H1 (cell line): Measurements from ENCODE around the gene COQ9. TPM values are rescaled to one million over a fixed set of nuclear protein-coding genes. Genes with fewer than 3 reads are reported as not detected.
"Not testable (repeated sequence)": the region's sequence is repeated elsewhere in the genome, so short reads cannot be mapped to it uniquely, and the experiment has no call there.

ENCODE experiments used
- CTCF ChIA-PET: fragments of 300-600 bp; sonication (Branson Sonifier 250); formaldehyde crosslinking; loops from one replicate; lab custom pipeline; 2021; ENCODE audit not compliant: partially characterized antibody; lab: Charles Lee
- POLR2A ChIA-PET: fragments of 300-600 bp; sonication (Branson Sonifier 250); formaldehyde crosslinking; loops from one replicate; lab custom pipeline; 2021; ENCODE audit warnings: inconsistent platforms; ENCODE audit not compliant: partially characterized antibody; lab: Charles Lee
- DNase-seq, 2 experiments: peaks; one replicate each; pipeline versions ENCODE4 v3.0.0 to v3.0.0-alpha.2; 2010 to 2022; ENCODE audit warnings: low spot score in 2 of 2, low read depth in 1 of 2, mixed read lengths in 1 of 2
- FAIRE-seq: peaks from 2 replicates; lab custom pipeline; 2011; peaks lifted over from hg19 to GRCh38; lab: Jason Lieb, UNC
- H2AFZ ChIP-seq: 2 replicates; pipeline ENCODE4 v1.8.1; 2012; ENCODE audit warnings: low read length, inconsistent platforms
- H2AK5ac ChIP-seq: 2 replicates; pipeline ENCODE4 v1.6.1; 2013; ENCODE audit warnings: low read depth, low read length
- H2BK120ac ChIP-seq: replicated peaks from 2 replicates; pipeline ENCODE3; 2013; ENCODE audit warnings: low read depth, low read length, inconsistent platforms
- H2BK12ac ChIP-seq: 2 replicates; pipeline ENCODE4 v1.6.1; 2013; ENCODE audit warnings: low read depth, low read length
- H2BK15ac ChIP-seq: 2 replicates; pipeline ENCODE4 v1.6.1; 2013; ENCODE audit warnings: low read length
- H2BK20ac ChIP-seq: 2 replicates; pipeline ENCODE4 v1.6.1; 2013; ENCODE audit warnings: low read length
- H2BK5ac ChIP-seq: 2 replicates; pipeline ENCODE4 v1.6.1; 2013; ENCODE audit warnings: low read depth, low read length
- H3K14ac ChIP-seq: 2 replicates; pipeline ENCODE4 v1.6.1; 2013; ENCODE audit warnings: inconsistent platforms; ENCODE audit not compliant: insufficient read length
- H3K18ac ChIP-seq: 2 replicates; pipeline ENCODE4 v1.6.1; 2013; ENCODE audit warnings: low read length; ENCODE audit errors: extremely low read depth
- H3K23ac ChIP-seq: 2 replicates; pipeline ENCODE4 v1.6.1; 2013; ENCODE audit warnings: inconsistent platforms; ENCODE audit not compliant: insufficient read length
- H3K23me2 ChIP-seq: 2 replicates; pipeline ENCODE4 v1.6.1; 2013; ENCODE audit warnings: low read depth, low read length
- H3K27ac ChIP-seq: 2 replicates; pipeline ENCODE4 v1.6.1; 2011; ENCODE audit warnings: low read depth, low read length, inconsistent platforms
- H3K27me3 ChIP-seq, 4 experiments: replicated peaks in 1 of 4; 1 replicate in 1 of 4; 2 replicates in 3 of 4; pipeline versions ENCODE4 v1.6.1 to v1.8.1; 2011 to 2013; ENCODE audit warnings: low read length in 3 of 4, mild to moderate bottlenecking in 3 of 4, inconsistent platforms in 2 of 4, mixed read lengths in 2 of 4, moderate library complexity in 1 of 4; ENCODE audit not compliant: control insufficient read depth in 3 of 4, insufficient read depth in 3 of 4; ENCODE audit errors: extremely low read depth in 1 of 4
- H3K36me3 ChIP-seq, 4 experiments: 2 replicates each; pipeline versions ENCODE4 v1.6.1 to v1.8.1; 2011 to 2013; ENCODE audit warnings: mild to moderate bottlenecking in 4 of 4, low read length in 3 of 4, moderate library complexity in 2 of 4, control low read depth in 1 of 4, inconsistent platforms in 1 of 4; ENCODE audit not compliant: insufficient read depth in 4 of 4, control insufficient read depth in 2 of 4
- H3K4ac ChIP-seq: replicated peaks from 2 replicates; pipeline ENCODE3; 2013; ENCODE audit warnings: low read length, low read depth, mixed read lengths, inconsistent platforms; ENCODE audit not compliant: insufficient read length
- H3K4me1 ChIP-seq, 4 experiments: replicated peaks in 1 of 4; 1 replicate in 1 of 4; 2 replicates in 3 of 4; pipeline versions ENCODE4 v1.6.1 to v1.8.1; 2011 to 2013; ENCODE audit warnings: low read length in 3 of 4, inconsistent platforms in 2 of 4, mixed read lengths in 1 of 4; ENCODE audit not compliant: insufficient read depth in 4 of 4, control insufficient read depth in 3 of 4
- H3K4me2 ChIP-seq, 2 experiments: 2 replicates each; pipeline versions ENCODE4 v1.6.1 to v1.8.1; 2011 to 2013; ENCODE audit warnings: low read depth in 2 of 2, low read length in 2 of 2, control low read depth in 1 of 2, inconsistent platforms in 1 of 2, mild to moderate bottlenecking in 1 of 2; ENCODE audit not compliant: insufficient read depth in 1 of 2
- H3K4me3 ChIP-seq, 4 experiments: fragments of 200-600, 300-600 bp in 1 of 4; sonication (generic), shearing (Covaris generic), sonication (Bioruptor Twin) in 1 of 4; 2 replicates each; pipeline versions ENCODE4 v1.5.1 to v1.8.1; 2011 to 2016; ENCODE audit warnings: low read length in 4 of 4, low read depth in 3 of 4, control low read depth in 2 of 4, inconsistent platforms in 2 of 4, mild to moderate bottlenecking in 2 of 4, mixed read lengths in 1 of 4, moderate library complexity in 1 of 4; ENCODE audit not compliant: insufficient read depth in 2 of 4; ENCODE audit errors: extremely low read depth in 1 of 4
- H3K56ac ChIP-seq: replicated peaks from 2 replicates; pipeline ENCODE3; 2013; ENCODE audit warnings: low read depth, mild to moderate bottlenecking, mixed read lengths, low read length, inconsistent platforms; ENCODE audit not compliant: insufficient read length
- H3K79me1 ChIP-seq: 2 replicates; pipeline ENCODE4 v1.6.1; 2013; ENCODE audit warnings: low read depth, low read length, control low read depth
- H3K79me2 ChIP-seq, 2 experiments: 2 replicates each; pipeline versions ENCODE4 v1.6.1 to v1.8.1; 2012 to 2013; ENCODE audit warnings: low read length in 2 of 2, mild to moderate bottlenecking in 2 of 2, inconsistent platforms in 1 of 2; ENCODE audit not compliant: insufficient read depth in 2 of 2, control insufficient read depth in 1 of 2
- H3K9ac ChIP-seq, 4 experiments: replicated peaks in 1 of 4; 1 replicate in 1 of 4; 2 replicates in 3 of 4; pipeline versions ENCODE4 v1.6.1 to v1.8.1; 2011 to 2013; ENCODE audit warnings: low read depth in 3 of 4, low read length in 3 of 4, control low read depth in 2 of 4, mild to moderate bottlenecking in 2 of 4, moderate library complexity in 2 of 4, inconsistent platforms in 1 of 4; ENCODE audit errors: extremely low read depth in 1 of 4
- H3K9me3 ChIP-seq, 2 experiments: 2 replicates each; pipeline versions ENCODE4 v1.6.1 to v1.8.1; 2012 to 2013; ENCODE audit warnings: mild to moderate bottlenecking in 2 of 2, moderate library complexity in 2 of 2, control low read depth in 1 of 2, inconsistent platforms in 1 of 2, low read depth in 1 of 2, low read length in 1 of 2, mixed read lengths in 1 of 2; ENCODE audit not compliant: insufficient read depth in 2 of 2
- H4K20me1 ChIP-seq, 2 experiments: replicated peaks in 1 of 2; 2 replicates each; pipeline versions ENCODE3 to v1.8.1; 2011 to 2013; ENCODE audit warnings: inconsistent platforms in 2 of 2, low read length in 2 of 2, mild to moderate bottlenecking in 1 of 2; ENCODE audit not compliant: insufficient read depth in 2 of 2, control insufficient read depth in 1 of 2
- H4K5ac ChIP-seq: 2 replicates; pipeline ENCODE4 v1.6.1; 2013; ENCODE audit warnings: low read length, low read depth, mixed read lengths, inconsistent platforms; ENCODE audit not compliant: insufficient read length
- H4K8ac ChIP-seq: 2 replicates; pipeline ENCODE4 v1.8.0; 2013; ENCODE audit warnings: mild to moderate bottlenecking, moderate library complexity, low read length, inconsistent platforms; ENCODE audit not compliant: insufficient read depth; ENCODE audit errors: extremely low read depth
- H4K91ac ChIP-seq: replicated peaks from 2 replicates; pipeline ENCODE3; 2013; ENCODE audit warnings: low read length, mixed read lengths, inconsistent platforms; ENCODE audit not compliant: insufficient read length
- EP300 ChIP-seq, 2 experiments: IDR thresholded peaks; 1 replicate in 1 of 2; 2 replicates in 1 of 2; pipeline ENCODE4 v1.6.1; 2011 to 2012; ENCODE audit warnings: low read depth in 2 of 2, low read length in 2 of 2, mild to moderate bottlenecking in 2 of 2, borderline replicate concordance in 1 of 2, inconsistent platforms in 1 of 2, moderate library complexity in 1 of 2
- WGBS, 2 experiments: shearing (Covaris generic) in 1 of 2; methylation state at CpG; one replicate each; pipeline versions ENCODE4 v1.1.6 to v1.1.7; 2013 to 2015; ENCODE audit warnings: low lambda C conversion rate in 2 of 2, mixed read lengths in 2 of 2, inconsistent platforms in 1 of 2, low coverage in 1 of 2, missing lambda C conversion rate in 1 of 2; ENCODE audit not compliant: insufficient replicate concordance in 2 of 2, insufficient coverage in 1 of 2, insufficient read length in 1 of 2; ENCODE audit errors: extremely low coverage in 1 of 2, missing lambda C conversion rate in 1 of 2; 5-methylcytosine and 5-hydroxymethylcytosine counted together
- polyA plus RNA-seq, 7 experiments: library from polyadenylated mRNA; depleted of rRNA in 3 of 7; stranded (reverse) in 5 of 7; unstranded in 2 of 7; fragments of >200 nt in 5 of 7; fragments of 200-250 nt in 2 of 7; gene quantifications; 1 replicate in 5 of 7; 2 replicates in 1 of 7; 4 replicates in 1 of 7; pipeline versions ENCODE4 v1.2.1 to v1.2.3, GENCODE V29; 2011 to 2013; ENCODE audit warnings: missing spikeins in 2 of 7, mixed read lengths in 2 of 7
- total RNA-seq: library from RNA; stranded (reverse); fragmentation: NEBNext Ultra II Directional; extraction: Animal tissue kit (Norgen Biotek cat#: 25700); gene quantifications from 2 replicates; pipeline ENCODE4 v1.2.1, GENCODE V29; 2021

The COQ9 gene
- total and polyA plus RNA-seq, 2 of the 8 experiments (the other 6 are each of a cell fraction or from before 2014, with no cell fraction given): 33.3 to 60.3 TPM

DNA sequence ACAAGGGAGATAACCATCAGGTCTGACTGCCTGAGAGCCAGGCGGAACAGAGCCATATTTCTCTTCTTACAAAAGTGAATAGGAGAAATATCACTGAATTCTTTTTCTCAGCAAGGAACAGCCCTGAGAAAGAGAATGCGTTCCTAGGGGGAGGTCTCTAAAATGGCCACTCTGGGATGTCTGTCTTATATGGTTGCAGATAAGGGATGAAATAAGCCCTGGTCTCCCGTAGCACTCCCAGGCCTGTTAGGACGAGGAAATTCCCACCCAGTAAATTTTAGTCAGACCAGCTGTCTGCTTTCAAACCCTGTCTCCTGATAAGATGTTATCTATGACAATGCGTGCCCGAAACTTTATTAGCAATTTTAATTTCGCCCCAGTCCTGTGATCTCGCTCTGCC, 7.3 kb upstream of the COQ9 start:
- H4K91ac ChIP-seq, H3K79me1 ChIP-seq: not testable (repeated sequence)
- WGBS, 2 experiments: 89% methylated on average over 8 of the region's 8 CpGs; no CpG with 5 or more reads in 1 of the 2 experiments
- TF ChIP-seq EP300 (IDR thresholded peaks at IDR 0.05; ENCODE audit: borderline replicate concordance in 1 of 2, low read depth in 2 of 2, low read length in 2 of 2): peak in 1 of 2 experiments; percentile 70; a peak in 1 of 3 replicates
- TF ChIP-seq, all 59 proteins: peak for 1; not testable (repeated sequence) for 58
- not testable (repeated sequence) for H3K4ac ChIP-seq, H2BK20ac ChIP-seq, DNase-seq, H3K14ac ChIP-seq, H4K8ac ChIP-seq, H3K23me2 ChIP-seq, H2BK120ac ChIP-seq, H3K23ac ChIP-seq, H3K18ac ChIP-seq, H3K27ac ChIP-seq, FAIRE-seq, H3K27me3 ChIP-seq, H4K5ac ChIP-seq, H2BK5ac ChIP-seq, H3K4me3 ChIP-seq, H3K56ac ChIP-seq, H3K4me1 ChIP-seq, H2BK12ac ChIP-seq, H4K20me1 ChIP-seq, H2AK5ac ChIP-seq, H3K9me3 ChIP-seq, H2AFZ ChIP-seq, H3K4me2 ChIP-seq, H2BK15ac ChIP-seq, H3K9ac ChIP-seq
- ChIA-PET CTCF (interaction anchor here (1.4 to 1.5 kb wide), 2 partner anchors 23 to 86 kb away, joined by 3 to 4 read pairs; partner anchors contain the start of gene POLR2C), POLR2A (interaction anchor here (1.0 kb wide), 1 partner anchor 46 kb away, joined by 3 read pairs; no protein-coding TSS in a partner anchor)
- Histone ChIP-seq H3K79me2 (peaks cover 3 to 21% of the 10 kb centered on the region in 2 experiments; a peak in 3 of 4 replicates), H3K36me3 (peaks cover 4 to 30% (median 14%) of the 10 kb centered on the region in 4 experiments; a peak in 6 of 8 replicates)
